ENCODE results near the gene ABTB2. TPM values are rescaled to one million over a fixed set of nuclear protein-coding genes. Genes with fewer than 3 reads are reported as not detected.
A peak's percentile ranks its signal among the peaks of the same experiment; 100 is the strongest.
"Not testable (repeated sequence)": the region's sequence is repeated elsewhere in the genome, so short reads cannot be mapped to it uniquely, and the experiment has no call there.

ABTB2 gene
- total RNA-seq, 1 donor from 2014 or later, result 14.1 TPM

DNA sequence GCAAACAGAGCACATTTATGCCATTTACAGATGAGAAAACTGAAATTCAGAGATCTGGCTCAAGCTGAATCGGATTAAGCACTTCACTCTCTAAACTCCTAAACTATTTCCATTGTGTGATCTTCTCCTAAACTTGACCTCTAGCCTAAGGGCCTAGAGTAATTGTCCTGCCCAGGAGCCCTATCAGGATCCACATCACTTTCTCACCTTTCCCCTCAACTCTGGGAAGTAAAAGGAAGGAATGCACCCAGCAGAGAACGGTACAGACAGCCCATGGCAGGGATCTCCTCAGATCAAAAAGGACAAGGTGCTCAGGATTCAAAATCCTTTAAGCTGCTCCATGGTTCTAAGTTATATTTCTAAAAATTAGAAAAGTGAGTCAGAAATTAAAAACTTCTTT is 102.7 kb downstream of the ABTB2 start:
- DNase-seq (ENCODE audit: low spot score), result no peak
- Mint-ChIP-seq H3K27me3 (ENCODE audit: insufficient read depth) (peaks cover 34% of the 10 kb centered on the region), H3K4me3 (no peak overlapping the region), H3K4me1 (ENCODE audit: low read depth) (peaks cover 23% of the 10 kb centered on the region), H3K27ac (no peak overlapping the region), H3K9me3 (no peaks in the 10 kb centered on the region), H3K36me3 (ENCODE audit: low read depth) (peaks cover 4% of the 10 kb centered on the region)
- intact Hi-C loops (cut with micrococcal nuclease), result no loop called here

DNA sequence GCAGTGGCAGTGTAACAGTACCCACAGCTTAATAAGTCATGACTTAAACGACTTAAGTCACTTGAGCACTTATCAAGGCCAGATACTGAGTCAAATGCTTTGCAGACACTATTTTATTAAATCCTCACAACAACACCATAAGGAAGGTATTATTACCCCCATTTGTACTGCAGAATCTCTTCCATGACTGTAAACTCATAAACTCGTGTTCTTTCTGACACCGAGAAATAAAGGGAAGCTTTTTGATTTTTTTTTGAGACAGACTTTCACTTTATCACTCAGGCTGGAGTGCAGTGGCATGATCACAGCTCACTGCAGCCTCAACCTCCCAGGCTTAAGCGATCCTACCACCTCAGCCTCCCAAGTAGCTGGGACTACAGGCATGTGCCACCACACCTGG is 103.8 kb downstream of the ABTB2 start:
- DNase-seq (ENCODE audit: low spot score), result no peak
- H3K4me3 Mint-ChIP-seq, result no peak overlapping the region
- peaks cover 4% of the 10 kb centered on the region for H3K36me3 Mint-ChIP-seq (ENCODE audit: low read depth)
- H3K9me3 Mint-ChIP-seq, result no peaks in the 10 kb centered on the region
- H3K27ac Mint-ChIP-seq, result no peak overlapping the region
- intact Hi-C loops (cut with micrococcal nuclease), result no loop called here
- peaks cover 34% of the 10 kb centered on the region for H3K4me1 Mint-ChIP-seq (ENCODE audit: low read depth)
- H3K27me3 Mint-ChIP-seq (ENCODE audit: insufficient read depth), result peaks cover 28% of the 10 kb centered on the region

- peaks cover 46% of the 10 kb centered on the region for H3K4me1 Mint-ChIP-seq (ENCODE audit: low read depth)
- H3K27ac Mint-ChIP-seq, result no peak overlapping the region
- intact Hi-C loops (cut with micrococcal nuclease), result no loop called here
- peaks cover 5% of the 10 kb centered on the region for H3K36me3 Mint-ChIP-seq (ENCODE audit: low read depth)
- H3K9me3 Mint-ChIP-seq, result peaks cover 1% of the 10 kb centered on the region
- no peak overlapping the region for H3K4me3 Mint-ChIP-seq
- no peak for DNase-seq (ENCODE audit: low spot score)
- peaks cover 21% of the 10 kb centered on the region for H3K27me3 Mint-ChIP-seq (ENCODE audit: insufficient read depth)
Measured at GRCh38 chr11:34252651-34253050, 105.2 kb downstream of the ABTB2 start.

DNA sequence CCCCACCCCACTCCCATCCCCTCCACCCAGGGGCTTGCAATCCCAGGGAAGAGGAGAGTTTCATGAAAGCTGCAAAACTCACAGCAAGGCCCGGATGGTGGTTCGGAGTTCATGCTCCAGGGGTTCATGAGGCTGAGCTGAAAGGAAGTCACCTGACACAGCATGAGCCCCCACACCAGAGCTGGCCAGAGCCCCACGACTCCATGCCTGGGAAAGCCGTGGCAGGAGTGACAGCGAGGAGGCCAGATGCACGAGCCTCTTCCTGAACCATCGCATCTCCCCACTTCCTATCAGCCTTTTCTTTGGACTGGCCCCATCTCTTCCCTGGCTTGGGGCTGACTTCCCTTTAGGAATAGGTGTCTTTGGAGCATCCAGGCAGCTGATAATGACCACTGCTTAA is 105.8 kb downstream of the ABTB2 start:
- H3K4me3 Mint-ChIP-seq, result no peak overlapping the region
- H3K4me1 Mint-ChIP-seq (ENCODE audit: low read depth), result peaks cover 53% of the 10 kb centered on the region
- DNase-seq (ENCODE audit: low spot score), result no peak
- intact Hi-C loops (cut with micrococcal nuclease), result no loop called here
- H3K9me3 Mint-ChIP-seq, result peaks cover 4% of the 10 kb centered on the region
- H3K36me3 Mint-ChIP-seq (ENCODE audit: low read depth), result peaks cover 8% of the 10 kb centered on the region
- no peak overlapping the region for H3K27ac Mint-ChIP-seq
- peaks cover 20% of the 10 kb centered on the region for H3K27me3 Mint-ChIP-seq (ENCODE audit: insufficient read depth)

- Mint-ChIP-seq H3K4me3 (peak overlapping the region; percentile 52), H3K27me3 (ENCODE audit: insufficient read depth) (peaks cover 15% of the 10 kb centered on the region), H3K4me1 (ENCODE audit: low read depth) (peaks cover 57% of the 10 kb centered on the region), H3K9me3 (peaks cover 4% of the 10 kb centered on the region), H3K27ac (peak overlapping the region; percentile 6), H3K36me3 (ENCODE audit: low read depth) (peaks cover 8% of the 10 kb centered on the region)
- DNase-seq (ENCODE audit: low spot score), result no peak
- intact Hi-C loops (cut with micrococcal nuclease), result no loop called here
Measured at GRCh38 chr11:34251589-34251980, 106.2 kb downstream of the ABTB2 start.

- Mint-ChIP-seq H3K4me3 (peak overlapping the region; percentile 52), H3K36me3 (ENCODE audit: low read depth) (peaks cover 8% of the 10 kb centered on the region), H3K27ac (peak overlapping the region; percentile 6), H3K4me1 (ENCODE audit: low read depth) (peaks cover 63% of the 10 kb centered on the region), H3K9me3 (peaks cover 4% of the 10 kb centered on the region), H3K27me3 (ENCODE audit: insufficient read depth) (peaks cover 13% of the 10 kb centered on the region)
- intact Hi-C loops (cut with micrococcal nuclease), result no loop called here
- DNase-seq (ENCODE audit: low spot score), result peak; percentile 38
Measured at GRCh38 chr11:34250732-34251588, 106.8 kb downstream of the ABTB2 start.

DNA sequence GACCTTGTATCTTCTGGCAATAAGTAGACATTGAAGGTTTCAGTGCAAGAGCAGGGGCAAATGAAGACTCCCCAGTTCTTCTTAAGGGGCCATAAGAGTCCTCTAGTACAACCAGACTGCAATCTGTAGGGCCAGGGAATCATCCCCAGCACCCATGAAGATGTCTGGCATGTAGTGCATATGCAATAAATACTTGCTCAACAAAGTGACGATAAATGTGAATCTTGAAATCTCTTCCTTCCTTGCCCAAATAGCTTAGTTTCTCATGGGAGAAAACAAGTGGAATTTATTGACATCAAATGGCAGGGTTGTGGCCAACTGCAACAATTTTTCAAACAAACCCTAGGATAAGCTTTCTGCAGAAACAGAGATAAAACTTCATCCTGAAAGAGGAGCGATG is 107.6 kb downstream of the ABTB2 start:
- no peak for DNase-seq (ENCODE audit: low spot score)
- intact Hi-C loops (cut with micrococcal nuclease), result no loop called here
- Mint-ChIP-seq H3K27me3 (ENCODE audit: insufficient read depth) (peaks cover 12% of the 10 kb centered on the region), H3K4me1 (ENCODE audit: low read depth) (peaks cover 71% of the 10 kb centered on the region), H3K9me3 (peaks cover 4% of the 10 kb centered on the region), H3K36me3 (ENCODE audit: low read depth) (peaks cover 8% of the 10 kb centered on the region), H3K27ac (no peak overlapping the region), H3K4me3 (no peak overlapping the region)

- H3K36me3 Mint-ChIP-seq (ENCODE audit: low read depth), result peaks cover 8% of the 10 kb centered on the region
- peaks cover 4% of the 10 kb centered on the region for H3K9me3 Mint-ChIP-seq
- H3K4me1 Mint-ChIP-seq (ENCODE audit: low read depth), result peaks cover 78% of the 10 kb centered on the region
- DNase-seq (ENCODE audit: low spot score), result no peak
- intact Hi-C loops (cut with micrococcal nuclease), result loop anchor here (2.0 to 10.0 kb wide), 10 partner anchors 53 to 1415 kb away; partner anchors contain the start of genes CAT, FBXO3, LMO2 and TRIM44
- peaks cover 9% of the 10 kb centered on the region for H3K27me3 Mint-ChIP-seq (ENCODE audit: insufficient read depth)
- no peak overlapping the region for H3K4me3 Mint-ChIP-seq
- no peak overlapping the region for H3K27ac Mint-ChIP-seq
Measured at GRCh38 chr11:34249439-34249838, 108.4 kb downstream of the ABTB2 start.

DNA sequence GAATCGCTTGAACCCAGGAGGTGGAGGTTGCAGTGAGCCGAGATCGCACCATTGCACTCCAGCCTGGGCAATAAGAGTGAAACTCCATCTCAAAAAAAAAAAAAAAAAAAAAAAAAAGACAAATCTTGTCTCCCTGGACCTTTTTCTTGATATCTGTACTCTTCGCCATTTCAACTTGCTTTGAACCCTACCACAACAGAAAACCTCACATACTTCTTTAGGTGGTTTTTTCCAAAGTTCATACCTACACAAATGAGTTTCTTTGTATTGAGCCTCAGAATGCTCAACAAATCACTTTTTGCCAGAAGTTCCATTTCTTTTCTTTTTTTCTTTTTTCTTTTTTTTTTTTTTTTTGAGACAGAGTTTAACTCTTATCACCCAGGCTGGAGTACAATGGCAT is 111.3 kb downstream of the ABTB2 start:
- H3K9me3 Mint-ChIP-seq; H3K4me3 Mint-ChIP-seq; H3K27me3 Mint-ChIP-seq (ENCODE audit: insufficient read depth); DNase-seq (ENCODE audit: low spot score); H3K36me3 Mint-ChIP-seq (ENCODE audit: low read depth): not testable (repeated sequence)
- Mint-ChIP-seq H3K4me1 (ENCODE audit: low read depth) (peaks cover 99% of the 10 kb centered on the region), H3K27ac (peak overlapping the region; percentile 79)
- intact Hi-C loops (cut with micrococcal nuclease), result loop anchor here (5.0 to 10.0 kb wide), 7 partner anchors 191 to 1418 kb away; partner anchors contain the start of genes CAT, FBXO3 and TRIM44

DNA sequence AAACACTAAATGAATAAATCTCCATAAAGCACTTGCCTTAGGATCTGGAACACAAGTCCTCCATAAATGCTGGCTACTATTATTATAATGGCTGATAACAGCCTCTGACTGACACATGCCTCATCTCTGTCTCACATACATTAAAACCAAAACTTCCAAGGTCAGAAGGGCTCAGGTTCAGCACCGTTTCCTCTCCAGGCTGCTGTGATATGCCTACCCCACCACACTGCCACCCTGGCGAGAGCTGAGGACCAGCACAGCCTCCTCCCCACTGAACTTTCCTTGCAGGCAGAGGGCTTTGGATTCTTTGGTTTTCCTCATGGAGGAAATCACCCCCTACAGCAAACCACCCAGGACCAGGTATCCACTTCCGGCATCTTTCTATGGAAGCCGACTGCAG is 112.8 kb downstream of the ABTB2 start:
- no peak for DNase-seq (ENCODE audit: low spot score)
- Mint-ChIP-seq H3K9me3 (peaks cover 4% of the 10 kb centered on the region), H3K36me3 (ENCODE audit: low read depth) (peaks cover 5% of the 10 kb centered on the region), H3K4me3 (peak overlapping the region; percentile 48), H3K27me3 (ENCODE audit: insufficient read depth) (peaks cover 5% of the 10 kb centered on the region), H3K27ac (peak overlapping the region; percentile 6), H3K4me1 (ENCODE audit: low read depth) (peaks cover 96% of the 10 kb centered on the region)
- intact Hi-C loops (cut with micrococcal nuclease), result loop anchor here (5.0 to 10.0 kb wide), 7 partner anchors 192 to 1420 kb away; partner anchors contain the start of genes CAT, FBXO3 and TRIM44

DNA sequence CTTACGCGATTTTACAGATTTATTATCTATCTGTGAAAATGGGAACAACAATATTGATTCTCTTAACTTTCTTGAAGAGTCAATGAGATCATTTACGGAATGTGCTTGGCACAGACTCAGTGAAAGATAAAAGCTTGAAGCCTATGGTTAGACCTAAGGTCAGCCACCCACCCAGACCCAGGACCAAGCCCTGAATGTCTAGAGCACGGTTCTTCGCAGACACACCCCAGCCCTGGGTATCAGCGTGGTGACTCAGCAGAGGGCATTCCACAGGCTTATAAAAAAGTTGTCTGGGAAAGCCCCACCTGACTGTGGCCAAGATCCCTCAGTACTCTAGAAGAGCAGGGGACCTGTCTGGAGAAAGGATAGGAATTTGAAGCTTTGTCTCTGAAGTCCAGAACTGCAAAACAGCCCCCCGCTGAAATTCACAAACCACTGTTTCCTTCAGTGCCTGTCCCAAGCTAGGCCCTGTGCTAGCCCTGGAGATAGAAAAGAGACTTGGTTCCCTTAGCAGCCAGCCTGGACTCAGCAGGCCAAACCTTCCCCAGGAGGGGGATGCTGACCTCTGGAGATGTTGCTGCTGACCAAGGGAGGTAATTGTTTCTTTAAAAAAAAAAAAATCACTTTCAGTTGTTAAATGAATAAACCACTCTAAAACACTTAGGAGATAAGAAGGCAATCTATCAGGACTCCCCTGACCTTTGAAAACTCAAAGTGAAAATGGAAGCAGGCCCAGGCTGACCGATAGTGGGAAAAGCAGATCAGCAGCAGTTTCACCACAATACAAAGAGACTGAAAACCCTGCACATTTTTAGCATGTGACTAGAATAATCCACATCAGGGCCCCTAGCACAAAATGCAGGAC is 114.0 kb downstream of the ABTB2 start:
- H3K4me1 Mint-ChIP-seq (ENCODE audit: low read depth), result peaks cover 94% of the 10 kb centered on the region

GRCh38 chr11:34242037-34242625 is 115.7 kb downstream of the ABTB2 start:
- H3K36me3 Mint-ChIP-seq (ENCODE audit: low read depth), result peaks cover 2% of the 10 kb centered on the region
- no peak for DNase-seq (ENCODE audit: low spot score)
- peaks cover 83% of the 10 kb centered on the region for H3K4me1 Mint-ChIP-seq (ENCODE audit: low read depth)
- H3K27me3 Mint-ChIP-seq (ENCODE audit: insufficient read depth), result peaks cover 16% of the 10 kb centered on the region
- intact Hi-C loops (cut with micrococcal nuclease), result loop anchor here (5.0 to 10.0 kb wide), 5 partner anchors 675 to 1423 kb away; partner anchors contain the start of genes APIP, PDHX and TRIM44
- no peaks in the 10 kb centered on the region for H3K9me3 Mint-ChIP-seq
- H3K27ac Mint-ChIP-seq, result no peak overlapping the region
- H3K4me3 Mint-ChIP-seq, result no peak overlapping the region

More for the DNA sequence above, 114.0 kb downstream of the ABTB2 start:
- peak; percentile 36 for DNase-seq (ENCODE audit: low spot score)
- Mint-ChIP-seq H3K27me3 (ENCODE audit: insufficient read depth) (peaks cover 12% of the 10 kb centered on the region), H3K9me3 (peaks cover 4% of the 10 kb centered on the region), H3K36me3 (ENCODE audit: low read depth) (peaks cover 5% of the 10 kb centered on the region), H3K27ac (peak overlapping the region; percentile 71), H3K4me3 (peak overlapping the region; percentile 65)
- intact Hi-C loops (cut with micrococcal nuclease), result loop anchor here (1.0 to 10.0 kb wide), 10 partner anchors 10 to 1421 kb away; partner anchors contain the start of genes ABTB2, APIP, CAPRIN1 and NAT10
